Measurements from ENCODE around the gene COMMD1. TPM values are rescaled to one million over a fixed set of nuclear protein-coding genes. Genes with fewer than 3 reads are reported as not detected.

COMMD1 gene
- total and polyA plus RNA-seq, 2 experiments from 2014 or later, result 54.9 to 83.7 TPM

GRCh38 chr2:61998426-61998825 lies 93.0 kb downstream of the COMMD1 start:
- Mint-ChIP-seq H3K36me3 (ENCODE audit: low read depth) (no peaks in the 10 kb centered on the region), H3K27ac (no peak overlapping the region)

GRCh38 chr2:62000538-62000937 lies 95.1 kb downstream of the COMMD1 start:
- no peaks in the 10 kb centered on the region for H3K4me1 Mint-ChIP-seq
- no peak overlapping the region for H3K27ac Mint-ChIP-seq
- Histone ChIP-seq H3K36me3 (ENCODE audit: insufficient read depth) (no peaks in the 10 kb centered on the region), H3K27me3 (ENCODE audit: insufficient read depth) (no peaks in the 10 kb centered on the region), H3K4me1 (ENCODE audit: insufficient read depth) (no peaks in the 10 kb centered on the region), H3K27ac (ENCODE audit: low read depth) (0 out of 2 replicates have a peak overlapping the region, but pooled peaks have one; percentile 26), H3K79me2 (replicated peaks; ENCODE audit: insufficient read depth) (no peaks in the 10 kb centered on the region), H2AFZ (no peak overlapping the region), H3F3A (replicated peaks; ENCODE audit: low read depth) (no peaks in the 10 kb centered on the region), H3K9me2 (ENCODE audit: insufficient read depth) (no peaks in the 10 kb centered on the region), H3K4me2 (no peak overlapping the region), H3K4me3 (no peak overlapping the region), H4K20me1 (replicated peaks; ENCODE audit: insufficient read depth) (no peaks in the 10 kb centered on the region)
- peaks cover 2% of the 10 kb centered on the region for H3K27me3 Mint-ChIP-seq (ENCODE audit: insufficient read depth, low read depth, poor library complexity)
- H3K36me3 Mint-ChIP-seq (ENCODE audit: low read depth), result no peaks in the 10 kb centered on the region
- H3K9me3 Mint-ChIP-seq, result no peaks in the 10 kb centered on the region
- TF ChIP-seq ETS1 (IDR thresholded peaks at IDR 0.05), result no peak
- peak in 1 of 2 experiments; percentile 45; a peak in 3 of 4 replicates for TF ChIP-seq CTCF (conservative IDR thresholded peaks at IDR 0.05; ENCODE audit: low read depth in 2 of 2)
- no peak for TF ChIP-seq JUNB (IDR thresholded peaks at IDR 0.05; ENCODE audit: unreplicated experiment)
- no peak overlapping the region for H3K4me3 Mint-ChIP-seq
- DNase-seq (ENCODE audit: low spot score) (no peak), ATAC-seq (no peak)

More at GRCh38 chr2:61998426-61998825, 93.0 kb downstream of the COMMD1 start:
- Histone ChIP-seq H3F3A (replicated peaks; ENCODE audit: low read depth) (no peaks in the 10 kb centered on the region), H4K20me1 (replicated peaks; ENCODE audit: insufficient read depth) (no peaks in the 10 kb centered on the region), H3K4me3 (no peak overlapping the region), H2AFZ (no peak overlapping the region), H3K27ac (ENCODE audit: low read depth) (no peak overlapping the region), H3K27me3 (ENCODE audit: insufficient read depth) (no peaks in the 10 kb centered on the region), H3K4me1 (ENCODE audit: insufficient read depth) (no peaks in the 10 kb centered on the region), H3K9me2 (ENCODE audit: insufficient read depth) (no peaks in the 10 kb centered on the region), H3K4me2 (no peak overlapping the region), H3K36me3 (ENCODE audit: insufficient read depth) (no peaks in the 10 kb centered on the region), H3K79me2 (replicated peaks; ENCODE audit: insufficient read depth) (no peaks in the 10 kb centered on the region)
- DNase-seq (ENCODE audit: low spot score), result no peak
- Mint-ChIP-seq H3K4me1 (no peaks in the 10 kb centered on the region), H3K27me3 (ENCODE audit: insufficient read depth, low read depth, poor library complexity) (peaks cover 2% of the 10 kb centered on the region), H3K4me3 (no peak overlapping the region), H3K9me3 (no peaks in the 10 kb centered on the region)
- ATAC-seq, result no peak
- TF ChIP-seq CREB1 (CRISPR knock-in tag; IDR thresholded peaks at IDR 0.05; ENCODE audit: low read depth) (no peak), ZNF331 (CRISPR knock-in tag; IDR thresholded peaks at IDR 0.05; ENCODE audit: low read depth) (no peak), JUNB (IDR thresholded peaks at IDR 0.05; ENCODE audit: unreplicated experiment) (no peak), EZH2 (IDR thresholded peaks at IDR 0.05; ENCODE audit: low read depth, unreplicated experiment) (no peak)

GRCh38 chr2:62001431-62001830 lies 96.0 kb downstream of the COMMD1 start:
- Mint-ChIP-seq H3K27me3 (ENCODE audit: insufficient read depth, low read depth, poor library complexity) (peaks cover 2% of the 10 kb centered on the region), H3K27ac (no peak overlapping the region), H3K4me1 (no peaks in the 10 kb centered on the region), H3K9me3 (no peaks in the 10 kb centered on the region), H3K36me3 (ENCODE audit: low read depth) (no peaks in the 10 kb centered on the region), H3K4me3 (no peak overlapping the region)
- Histone ChIP-seq H3K79me2 (replicated peaks; ENCODE audit: insufficient read depth) (no peaks in the 10 kb centered on the region), H3K27ac (ENCODE audit: low read depth) (no peak overlapping the region), H3K27me3 (ENCODE audit: insufficient read depth) (no peaks in the 10 kb centered on the region), H3K9me2 (ENCODE audit: insufficient read depth) (no peaks in the 10 kb centered on the region), H3K4me2 (no peak overlapping the region), H2AFZ (no peak overlapping the region), H3K4me1 (ENCODE audit: insufficient read depth) (no peaks in the 10 kb centered on the region), H3F3A (replicated peaks; ENCODE audit: low read depth) (no peaks in the 10 kb centered on the region), H3K36me3 (ENCODE audit: insufficient read depth) (no peaks in the 10 kb centered on the region), H4K20me1 (replicated peaks; ENCODE audit: insufficient read depth) (no peaks in the 10 kb centered on the region), H3K4me3 (no peak overlapping the region)
- no peak for ATAC-seq
- DNase-seq (ENCODE audit: low spot score), result no peak
- TF ChIP-seq ZNF331 (CRISPR knock-in tag; IDR thresholded peaks at IDR 0.05; ENCODE audit: low read depth), result no peak
- TF ChIP-seq NANOG (IDR thresholded peaks at IDR 0.05; ENCODE audit: borderline replicate concordance), result no peak
- no peak for TF ChIP-seq REST (IDR thresholded peaks at IDR 0.05; ENCODE audit: unreplicated experiment)
- no peak for TF ChIP-seq JUNB (IDR thresholded peaks at IDR 0.05; ENCODE audit: unreplicated experiment)
- TF ChIP-seq CREB1 (CRISPR knock-in tag; IDR thresholded peaks at IDR 0.05; ENCODE audit: low read depth), result no peak

Data from GM23338 (cell line).